HG03139 (cell line): ENCODE results near the gene SEMA3G.

Experiments used
- ATAC-seq: cut with Tn5 transposase; IDR thresholded peaks from one replicate; pipeline ENCODE4 v1.9.1; 2021; ENCODE audit not compliant: unreplicated experiment

The SEMA3G gene

DNA sequence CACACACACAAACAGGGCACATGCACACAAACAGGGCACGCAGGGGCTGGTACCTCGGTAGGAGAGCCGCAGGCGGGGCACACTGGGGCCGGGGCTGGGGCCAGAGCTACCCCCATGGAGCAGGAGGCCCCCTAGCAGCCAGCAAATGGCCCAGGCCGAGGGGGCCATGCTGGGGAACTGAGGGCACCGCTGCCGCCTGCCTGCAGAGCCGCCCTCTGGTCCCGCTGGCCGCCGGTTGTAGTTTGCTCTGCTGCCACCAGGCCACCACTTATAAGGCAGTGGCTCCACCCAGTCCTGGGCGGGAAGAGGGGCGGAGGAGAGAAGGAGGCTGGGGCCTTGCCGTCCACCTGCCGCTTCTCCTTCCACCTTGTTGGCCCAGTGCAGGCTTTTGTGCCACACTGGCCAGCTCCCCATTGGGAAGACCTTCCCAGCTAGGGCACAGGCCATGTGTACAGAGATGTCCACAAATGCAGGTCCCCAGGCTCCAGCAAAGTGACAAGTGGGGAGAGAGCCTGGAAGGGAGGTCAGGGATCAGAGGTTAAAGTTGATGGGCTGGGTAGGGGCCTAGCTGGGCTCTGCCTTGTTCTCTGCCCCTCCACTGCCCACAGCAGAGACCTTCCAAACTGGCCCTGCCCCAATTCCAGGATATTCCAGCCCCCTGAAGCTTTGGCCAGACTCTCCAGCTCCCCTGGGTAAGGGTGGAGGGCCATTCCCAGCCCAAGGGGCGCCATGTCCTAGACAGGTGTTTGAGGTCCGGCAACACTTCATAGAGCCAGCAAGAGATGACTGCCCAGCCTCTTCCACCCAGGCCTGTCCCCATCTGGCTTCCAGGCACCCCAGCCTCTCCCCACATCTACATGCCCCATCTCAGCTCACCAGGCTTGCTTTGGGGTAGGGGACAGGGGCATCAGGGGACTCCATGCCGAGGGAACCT lies at the start of gene SEMA3G:
TSS of gene SEMA3G (minus strand) at position 244 of the 934 bp plus-strand sequence. CDS start at position 168, 76 bp downstream.
- ATAC-seq, result peak; percentile 76

DNA sequence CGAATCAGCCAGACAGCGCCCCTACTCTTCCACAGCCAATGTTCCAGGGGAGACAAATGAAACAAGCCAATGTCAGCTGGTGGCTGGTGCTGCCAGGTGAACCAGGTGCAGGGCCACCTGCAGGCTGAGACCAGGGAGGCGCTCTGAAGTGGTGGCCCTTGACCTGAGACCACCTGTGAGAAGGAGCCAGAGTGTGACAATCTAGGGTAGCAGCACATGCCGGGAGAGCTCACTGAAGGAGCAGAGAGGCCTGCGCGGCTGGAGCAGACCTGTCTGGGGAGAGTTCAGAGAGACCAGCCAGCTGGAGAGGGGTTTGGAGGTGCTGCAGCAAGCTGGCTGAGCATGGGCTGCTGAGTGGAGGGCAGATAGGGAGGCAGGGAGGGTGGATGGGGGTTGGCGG lies 49.5 kb upstream of the SEMA3G start:
- no peak for ATAC-seq

DNA sequence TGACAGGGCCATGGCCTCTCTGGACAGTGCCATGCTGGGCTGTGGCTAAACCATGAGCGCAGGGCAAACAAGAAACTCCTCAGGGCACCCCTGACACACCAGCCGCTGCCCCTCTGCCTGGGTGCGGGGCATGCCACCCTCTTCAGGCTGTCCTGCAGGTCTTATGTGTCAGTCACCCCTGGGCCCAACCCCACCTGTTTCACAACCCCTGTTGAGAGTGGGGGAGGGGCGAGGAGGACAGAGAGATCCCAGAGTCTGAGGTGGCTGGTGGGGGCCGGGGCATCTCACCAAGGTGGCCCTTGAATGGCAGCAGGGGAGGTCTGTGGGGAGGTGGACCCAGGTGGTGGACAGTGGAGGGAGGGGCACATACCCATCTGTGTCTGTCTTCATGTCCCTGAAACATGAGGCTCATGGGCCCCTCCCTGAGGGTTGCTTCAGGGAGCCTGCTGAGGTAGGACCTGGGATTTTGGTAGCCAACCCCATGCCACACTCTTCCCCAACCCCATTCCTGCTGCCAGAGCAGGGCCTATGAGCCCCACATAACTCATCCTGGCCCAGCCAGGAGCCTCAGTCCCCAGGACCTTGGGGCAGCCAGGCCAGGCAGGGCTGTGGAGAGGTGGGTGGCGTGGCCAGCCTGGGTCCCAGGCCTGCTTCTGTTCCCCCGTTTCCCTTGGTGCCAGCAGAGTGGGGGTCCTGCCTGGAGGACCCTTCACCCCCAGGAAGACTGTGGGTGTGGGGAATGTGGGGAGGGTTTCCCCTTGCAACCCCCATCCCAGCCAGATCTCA lies 48.5 kb upstream of the SEMA3G start:
- ATAC-seq, result no peak

DNA sequence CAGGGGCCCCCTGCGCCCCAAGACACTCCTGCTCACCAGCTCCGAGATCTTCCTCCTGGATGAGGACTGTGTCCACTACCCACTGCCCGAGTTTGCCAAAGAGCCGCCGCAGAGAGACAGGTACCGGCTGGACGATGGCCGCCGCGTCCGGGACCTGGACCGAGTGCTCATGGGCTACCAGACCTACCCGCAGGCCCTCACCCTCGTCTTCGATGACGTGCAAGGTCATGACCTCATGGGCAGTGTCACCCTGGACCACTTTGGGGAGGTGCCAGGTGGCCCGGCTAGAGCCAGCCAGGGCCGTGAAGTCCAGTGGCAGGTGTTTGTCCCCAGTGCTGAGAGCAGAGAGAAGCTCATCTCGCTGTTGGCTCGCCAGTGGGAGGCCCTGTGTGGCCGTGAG lies 47.2 kb upstream of the SEMA3G start:
- ATAC-seq, result no peak

- no peak for ATAC-seq
These were observed 46.1 kb upstream of the SEMA3G start for GRCh38 chr3:52490939-52491526.

DNA sequence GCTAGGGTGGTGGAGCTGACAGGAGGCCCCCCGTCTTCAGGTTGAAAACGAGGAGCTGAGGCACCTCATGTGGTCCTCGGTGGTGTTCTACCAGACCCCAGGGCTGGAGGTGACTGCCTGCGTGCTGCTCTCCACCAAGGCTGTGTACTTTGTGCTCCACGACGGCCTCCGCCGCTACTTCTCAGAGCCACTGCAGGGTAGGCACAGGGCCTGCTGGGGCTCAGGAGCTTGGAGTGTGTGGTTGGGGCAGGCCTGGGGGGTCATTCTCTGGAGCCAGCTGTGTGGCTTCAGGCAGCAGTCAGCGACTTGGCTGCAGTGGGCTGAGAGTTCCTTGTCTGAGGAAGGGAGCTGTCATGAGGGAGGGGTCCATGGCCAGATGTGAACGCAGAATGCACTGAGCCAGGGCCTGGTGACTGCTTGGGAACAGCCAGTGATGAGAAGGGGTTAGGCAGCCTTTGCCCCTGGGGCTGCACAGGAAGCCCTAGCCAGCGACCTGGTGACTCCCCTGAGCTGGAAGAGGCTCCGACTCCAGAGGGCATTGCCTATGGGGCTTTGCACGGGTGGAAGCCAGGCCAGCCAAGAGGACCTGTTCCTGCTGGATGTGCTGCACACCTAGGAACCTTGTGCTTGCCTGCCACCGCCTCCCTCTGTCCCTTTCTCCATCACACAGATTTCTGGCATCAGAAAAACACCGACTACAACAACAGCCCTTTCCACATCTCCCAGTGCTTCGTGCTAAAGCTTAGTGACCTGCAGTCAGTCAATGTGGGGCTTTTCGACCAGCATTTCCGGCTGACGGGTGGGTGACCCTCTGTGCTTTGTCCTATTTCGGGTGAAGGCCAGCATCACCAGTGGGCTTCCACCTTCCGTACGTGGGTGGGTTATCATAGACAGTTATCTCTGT lies 45.4 kb upstream of the SEMA3G start:
- no peak for ATAC-seq

GRCh38 chr3:52489453-52489852 lies 44.5 kb upstream of the SEMA3G start:
- ATAC-seq, result no peak

- no peak for ATAC-seq
These were observed 43.8 kb upstream of the SEMA3G start for GRCh38 chr3:52488746-52489145.

DNA sequence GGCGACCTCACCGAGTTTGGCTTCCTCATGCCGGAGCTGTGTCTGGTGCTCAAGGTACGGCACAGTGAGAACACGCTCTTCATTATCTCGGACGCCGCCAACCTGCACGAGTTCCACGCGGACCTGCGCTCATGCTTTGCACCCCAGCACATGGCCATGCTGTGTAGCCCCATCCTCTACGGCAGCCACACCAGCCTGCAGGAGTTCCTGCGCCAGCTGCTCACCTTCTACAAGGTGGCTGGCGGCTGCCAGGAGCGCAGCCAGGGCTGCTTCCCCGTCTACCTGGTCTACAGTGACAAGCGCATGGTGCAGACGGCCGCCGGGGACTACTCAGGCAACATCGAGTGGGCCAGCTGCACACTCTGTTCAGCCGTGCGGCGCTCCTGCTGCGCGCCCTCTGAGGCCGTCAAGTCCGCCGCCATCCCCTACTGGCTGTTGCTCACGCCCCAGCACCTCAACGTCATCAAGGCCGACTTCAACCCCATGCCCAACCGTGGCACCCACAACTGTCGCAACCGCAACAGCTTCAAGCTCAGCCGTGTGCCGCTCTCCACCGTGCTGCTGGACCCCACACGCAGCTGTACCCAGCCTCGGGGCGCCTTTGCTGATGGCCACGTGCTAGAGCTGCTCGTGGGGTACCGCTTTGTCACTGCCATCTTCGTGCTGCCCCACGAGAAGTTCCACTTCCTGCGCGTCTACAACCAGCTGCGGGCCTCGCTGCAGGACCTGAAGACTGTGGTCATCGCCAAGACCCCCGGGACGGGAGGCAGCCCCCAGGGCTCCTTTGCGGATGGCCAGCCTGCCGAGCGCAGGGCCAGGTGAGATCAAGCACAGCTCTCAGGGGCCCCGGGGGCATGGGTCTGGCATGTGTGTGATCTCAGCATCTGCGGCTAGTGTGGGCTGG lies 43.1 kb upstream of the SEMA3G start:
- ATAC-seq, result no peak

GRCh38 chr3:52487050-52487787 lies 42.3 kb upstream of the SEMA3G start:
- no peak for ATAC-seq

DNA sequence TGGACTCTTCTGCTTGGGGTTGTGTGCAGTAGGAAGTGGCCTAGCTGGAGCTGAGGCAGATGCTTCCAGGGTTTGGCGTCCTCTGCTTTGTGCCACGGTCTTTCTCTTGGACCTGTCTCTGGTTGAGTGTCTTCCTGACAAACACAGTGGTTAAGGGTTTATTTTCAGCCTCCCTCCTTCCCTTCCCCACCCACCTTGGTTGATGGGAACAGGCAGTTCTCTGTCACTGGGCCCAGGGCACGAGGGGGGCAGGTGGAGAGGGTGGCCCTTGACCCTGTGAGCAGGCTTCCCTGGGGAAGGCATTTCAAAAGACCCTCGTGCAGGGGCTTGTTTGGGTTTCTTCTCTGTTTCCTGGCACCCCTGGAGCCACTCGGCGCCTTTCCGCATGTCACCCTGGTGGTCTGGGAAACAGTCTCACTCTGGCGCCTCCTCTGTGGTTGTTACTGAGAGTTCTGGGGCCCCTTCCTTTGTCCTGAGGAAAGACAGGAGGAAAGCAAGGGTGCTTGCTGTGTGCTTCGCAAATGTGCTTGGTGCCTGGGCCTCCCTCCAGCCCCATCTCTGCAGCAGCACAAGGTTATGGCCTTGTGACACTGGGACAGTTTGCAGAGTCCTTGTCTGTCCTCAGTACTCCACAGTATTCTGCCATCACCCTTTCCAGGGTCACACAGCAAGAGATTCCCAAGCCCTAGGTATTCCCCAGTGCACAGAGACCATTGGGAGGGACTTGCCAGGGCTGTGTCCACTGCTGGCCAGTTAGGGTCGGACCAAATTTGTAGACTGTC lies 40.0 kb upstream of the SEMA3G start:
- no peak for ATAC-seq

GRCh38 chr3:52483577-52484381 lies 38.9 kb upstream of the SEMA3G start:
- no peak for ATAC-seq

GRCh38 chr3:52483081-52483480 lies 38.2 kb upstream of the SEMA3G start:
- no peak for ATAC-seq

DNA sequence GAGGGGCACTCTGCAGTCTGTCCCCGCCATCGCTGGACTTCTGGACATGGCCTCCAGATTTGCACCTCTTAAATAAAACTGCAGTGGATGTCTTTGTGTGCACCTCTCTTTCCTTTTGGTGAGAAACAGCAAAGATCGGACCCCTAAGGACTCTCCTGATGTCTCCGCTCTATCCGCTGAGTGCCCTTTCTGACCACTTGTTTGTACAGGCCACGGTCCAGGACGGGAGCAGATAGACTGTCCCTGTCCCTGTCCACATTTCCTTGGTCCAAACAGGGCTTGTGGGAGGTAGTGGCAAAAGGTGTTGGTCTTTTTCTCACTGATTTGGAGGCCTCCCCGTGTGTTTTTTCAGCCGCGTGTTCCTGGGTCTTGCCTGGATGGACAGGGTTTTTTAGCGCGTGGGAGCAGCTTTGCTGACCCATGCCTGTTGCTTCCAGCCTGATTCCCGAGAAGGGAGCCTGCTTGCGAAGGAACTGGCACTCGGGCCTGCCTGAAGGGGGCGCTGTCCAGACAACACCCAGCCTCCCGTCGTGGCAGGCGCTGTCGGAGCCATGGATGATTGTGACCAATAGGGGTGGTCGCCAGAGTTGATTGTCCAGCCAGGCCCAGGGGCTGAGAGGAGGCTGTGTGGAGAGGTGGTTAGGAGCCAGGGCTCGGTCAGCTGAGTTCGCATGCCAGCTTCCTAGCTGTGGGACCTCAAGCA lies 37.1 kb upstream of the SEMA3G start:
- ATAC-seq, result no peak

DNA sequence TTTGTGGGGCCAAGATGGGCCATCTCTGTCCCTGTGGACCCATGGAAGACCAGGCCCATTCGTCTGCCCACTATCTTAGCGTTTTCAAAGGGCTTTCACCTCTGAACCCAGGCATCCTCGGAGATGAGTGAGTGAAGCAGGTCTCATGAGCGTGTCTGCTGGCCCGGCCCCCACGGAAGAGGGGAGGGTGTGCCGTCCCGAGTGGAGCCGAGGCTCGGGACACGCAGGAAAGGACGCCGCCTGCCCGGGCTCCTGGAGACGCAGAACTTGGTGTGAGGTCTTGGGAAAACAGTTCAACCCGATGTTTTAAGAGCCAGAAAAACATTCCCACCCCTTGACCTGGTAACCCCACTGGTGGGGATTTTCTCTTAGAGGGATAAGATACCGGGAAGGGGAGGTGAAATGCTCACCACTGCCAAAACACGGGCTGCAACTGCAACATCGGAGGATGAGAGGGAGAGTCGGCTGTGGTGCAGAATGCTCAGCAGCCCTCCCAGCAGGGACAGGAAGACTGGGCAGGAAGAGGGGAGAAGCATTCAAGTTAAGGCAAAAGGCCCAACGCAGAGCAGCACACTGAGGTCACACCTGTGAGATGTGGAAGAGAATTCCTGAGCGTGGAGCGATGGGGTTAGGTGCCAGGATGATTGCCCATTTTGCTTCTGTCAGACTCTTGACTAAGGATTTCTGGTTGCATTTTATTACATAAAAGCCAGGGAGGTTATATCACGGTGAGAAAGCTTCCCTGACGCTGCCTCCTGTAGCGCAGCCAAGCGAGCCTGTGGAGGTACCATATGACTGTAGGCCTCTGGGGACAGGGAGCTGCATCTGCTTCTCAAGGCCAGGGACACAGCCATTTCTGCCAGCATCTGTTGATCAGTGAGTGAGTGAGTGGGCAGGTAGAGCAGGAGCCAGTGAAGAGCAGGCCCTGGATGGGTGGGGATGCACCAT lies 36.1 kb upstream of the SEMA3G start:
- ATAC-seq, result no peak
